NCI-H187 (cell line): ENCODE data around the gene TIE1.
"Not testable (repeated sequence)": the region's sequence is repeated elsewhere in the genome, so short reads cannot be mapped to it uniquely, and the experiment has no call there.

Experiments used
- DNase-seq, 2 experiments: peaks; one replicate each; lab custom pipeline; 2025; lab: John Stamatoyannopoulos, UW

The TIE1 gene

DNA sequence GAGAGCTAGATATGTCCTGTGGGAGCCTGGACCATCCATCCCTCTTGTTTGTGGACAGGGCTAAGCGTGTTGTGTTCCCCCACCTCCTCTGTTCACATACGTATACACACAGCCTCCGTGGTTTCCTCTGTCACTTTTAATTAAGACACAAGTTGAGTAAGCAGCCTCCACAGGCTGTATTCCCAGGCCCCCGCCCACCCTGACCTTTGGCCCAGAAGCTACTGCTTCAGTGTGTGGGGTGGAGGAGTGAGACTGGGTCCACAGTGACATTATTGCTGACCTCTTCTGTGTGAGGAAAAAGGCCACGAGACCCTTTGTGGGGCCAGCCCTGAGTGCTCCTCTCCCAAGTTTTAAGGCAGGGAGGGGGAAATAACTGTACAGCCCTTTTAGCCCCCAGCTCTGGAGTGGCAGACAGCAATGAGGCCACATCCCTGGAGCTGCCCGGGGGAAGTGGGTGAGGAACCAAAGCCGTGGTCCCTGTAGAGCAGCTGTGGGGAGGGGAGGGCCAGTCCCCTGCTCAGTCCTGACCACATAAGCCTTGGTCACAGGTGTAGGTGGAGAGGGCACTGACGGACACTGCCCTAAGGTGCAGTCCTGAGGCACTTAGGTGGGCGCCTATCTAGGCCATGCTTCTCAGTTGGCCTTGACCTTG lies 62.6 kb downstream of the TIE1 start:
- no peak for DNase-seq

DNA sequence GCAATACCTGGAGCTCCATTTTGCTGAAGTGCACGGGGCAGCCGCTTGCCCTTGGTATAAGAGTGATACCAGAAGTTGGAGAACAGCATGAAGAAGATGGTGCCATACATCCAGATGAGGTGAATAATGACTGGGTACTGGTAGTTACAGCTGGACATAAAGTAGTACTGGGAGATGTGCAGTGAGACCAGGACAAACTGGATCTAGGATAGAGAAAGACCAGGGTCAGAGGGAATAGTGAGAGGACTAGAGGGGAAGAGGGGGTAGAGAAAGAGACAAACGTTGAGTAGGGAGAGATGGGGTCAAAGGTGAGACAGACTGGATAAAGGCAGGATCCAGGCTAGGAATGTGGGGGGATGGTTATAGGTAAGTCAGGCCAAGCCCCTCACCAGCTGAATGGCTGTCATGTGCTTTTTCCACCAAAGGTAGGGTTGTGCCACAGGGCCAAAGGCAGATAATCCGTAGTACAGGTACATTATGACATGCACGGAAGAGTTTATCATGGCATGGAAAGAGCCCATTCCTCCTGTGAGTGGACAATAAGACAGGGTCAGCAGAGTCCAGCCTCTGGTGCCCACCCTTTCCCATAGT lies 63.2 kb downstream of the TIE1 start:
- no peak for DNase-seq

DNA sequence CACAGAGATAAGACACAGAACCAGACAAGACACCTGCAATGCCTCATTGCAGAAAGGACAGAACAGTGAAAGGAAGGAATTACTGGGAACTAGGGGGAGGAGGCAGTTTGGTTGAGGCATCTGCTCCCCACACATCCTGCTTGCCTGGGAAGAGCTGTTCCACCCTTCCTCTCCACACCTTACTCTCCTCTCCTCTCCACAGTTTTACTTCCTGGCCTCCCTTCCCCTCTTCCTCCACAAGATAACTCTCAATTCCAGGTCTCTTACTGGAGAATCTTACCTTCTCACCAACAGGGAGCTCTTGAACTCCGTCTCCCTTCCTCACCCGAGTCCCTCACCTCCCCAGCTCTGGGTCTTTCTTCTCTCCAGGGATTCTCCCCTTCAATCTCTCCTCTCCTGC lies 64.9 kb downstream of the TIE1 start:
- no peak for DNase-seq

DNA sequence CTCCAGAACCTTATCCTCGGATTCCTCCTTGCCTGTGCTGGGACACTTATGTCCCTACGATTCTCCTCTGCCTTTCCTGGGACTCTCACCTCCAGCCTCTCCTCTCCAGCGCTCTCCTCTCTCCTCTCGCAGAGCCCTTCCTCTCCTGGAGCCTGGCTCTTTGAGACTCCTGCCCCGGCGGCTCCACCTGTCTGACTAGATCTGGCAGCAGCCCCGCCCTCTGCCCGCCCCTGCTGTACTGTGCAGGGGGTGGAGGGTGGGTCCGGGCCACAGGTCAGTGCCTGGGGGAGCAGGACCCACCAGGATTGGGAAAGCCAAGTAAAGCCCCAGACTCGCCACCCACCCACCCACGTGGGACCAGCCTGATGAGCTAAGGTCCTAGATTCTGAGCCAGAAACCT lies 65.4 kb downstream of the TIE1 start:
- DNase-seq: no peak

- DNase-seq: no peak
Observed at GRCh38 chr1:43366601-43367025, 65.8 kb downstream of the TIE1 start.

GRCh38 chr1:43367026-43367903 lies 66.5 kb downstream of the TIE1 start:
- no peak for DNase-seq

DNA sequence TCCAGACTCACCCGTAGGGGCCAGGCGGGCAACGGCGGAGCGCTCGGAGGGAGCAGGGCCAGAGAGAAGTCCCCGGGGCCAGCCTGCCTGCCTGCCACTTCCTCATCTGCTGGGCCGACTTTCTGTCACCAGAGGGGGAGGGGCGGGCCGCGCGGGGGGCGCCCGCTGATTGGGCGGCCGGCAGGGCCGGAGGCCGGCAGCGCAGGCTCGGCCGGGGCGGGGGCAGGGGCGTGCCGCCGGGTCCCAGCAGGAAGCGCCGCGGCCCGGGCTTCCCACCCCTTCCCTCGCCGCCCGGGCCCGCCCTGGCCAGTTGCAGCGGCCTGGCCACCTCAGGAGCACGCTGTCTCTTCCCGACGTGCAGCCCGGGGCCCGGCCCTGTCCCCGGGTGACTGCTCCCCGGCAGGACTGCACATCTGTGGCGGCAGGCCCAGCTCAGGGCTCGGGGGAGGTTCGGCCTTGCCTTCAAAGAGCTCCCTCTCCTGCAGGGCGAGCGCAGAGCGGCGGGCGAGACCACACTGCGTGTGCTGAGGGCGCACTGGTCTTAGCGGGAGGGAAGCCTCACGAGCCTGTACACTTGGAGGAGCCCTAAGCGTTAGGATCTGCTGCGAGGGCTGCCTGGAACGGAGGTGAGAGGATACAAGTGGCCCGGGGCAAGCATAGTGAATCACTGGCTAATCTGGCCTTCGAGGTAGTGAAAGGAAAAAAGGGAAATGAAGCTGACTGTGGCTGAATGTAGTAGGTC lies 67.3 kb downstream of the TIE1 start, which contains the start of gene ELOVL1:
Gene ELOVL1 (minus strand): TSS at position 108 of the 742 bp plus-strand sequence. CDS start 2,402 bp downstream, outside the sequence.
- DNase-seq: peak; percentile 75 to 79

GRCh38 chr1:43368646-43369020 lies 67.9 kb downstream of the TIE1 start:
- DNase-seq: no peak

DNA sequence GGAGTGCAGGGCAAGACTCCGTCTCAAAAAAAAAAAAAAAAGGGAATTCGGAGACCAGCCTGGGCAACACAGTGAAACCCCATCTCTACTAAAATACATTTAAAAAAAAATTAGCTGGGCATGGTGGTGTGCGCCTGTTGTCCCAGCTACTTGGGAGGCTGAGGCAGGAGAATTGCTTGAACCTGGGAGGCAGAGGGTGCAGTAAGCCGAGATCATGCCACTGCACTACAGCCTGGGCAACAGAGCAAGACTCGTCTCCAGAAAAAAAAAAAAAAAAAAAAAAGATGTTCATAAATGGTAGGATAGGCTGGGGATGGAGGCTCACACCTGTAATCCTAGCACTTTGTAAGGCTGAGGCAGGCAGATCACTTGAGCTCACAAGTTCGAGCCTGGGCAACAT lies 69.0 kb downstream of the TIE1 start:
- DNase-seq: not testable (repeated sequence)

DNA sequence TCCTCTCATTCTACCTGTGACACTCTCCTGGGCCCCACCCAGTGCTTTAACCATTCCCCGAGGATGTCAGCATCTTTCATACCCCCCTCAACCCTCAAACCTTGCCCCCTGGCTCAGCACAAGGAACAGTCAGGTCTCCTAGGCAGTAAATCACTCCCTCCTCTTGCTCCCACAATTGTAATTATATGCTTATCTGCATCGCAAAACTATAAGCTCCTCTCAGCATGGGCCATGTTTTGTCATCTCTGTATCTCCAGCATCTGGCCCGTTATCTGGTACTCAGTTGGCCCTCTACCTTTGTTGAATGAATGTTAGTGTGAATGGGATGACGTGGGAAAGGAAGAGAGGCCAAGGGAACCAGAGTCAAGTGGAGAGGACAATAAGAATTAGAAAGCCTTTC lies 69.8 kb downstream of the TIE1 start:
- DNase-seq: no peak

- no peak for DNase-seq
Observed at GRCh38 chr1:43372172-43372571, 71.4 kb downstream of the TIE1 start.
